Astrocyte of the cerebellum (primary cell): ENCODE measurements around the gene IQSEC2.
A peak's percentile ranks its signal among the peaks of the same experiment; 100 is the strongest.

Source experiments
- DNase-seq: peaks from one replicate; pipeline ENCODE4 v3.0.0-alpha.2; 2011; ENCODE audit warnings: low read depth
- H3K4me3 ChIP-seq: 2 replicates; pipeline ENCODE4 v1.5.1; 2011; ENCODE audit warnings: mild to moderate bottlenecking, low read depth, low read length, moderate library complexity
- in situ Hi-C: cut with HindIII; loops from 2 replicates; pipeline ENCODE4 v1.10.0; 2017; ENCODE audit warnings: low sequenced_read_pairs
- TF ChIP-seq, protein P1 (sequence below): IDR thresholded peaks from 2 replicates; pipeline ENCODE4 v1.5.1; 2012; ENCODE audit warnings: low read length, low read depth, moderate library complexity, mild to moderate bottlenecking; ENCODE audit errors: missing control alignments

The IQSEC2 gene

DNA sequence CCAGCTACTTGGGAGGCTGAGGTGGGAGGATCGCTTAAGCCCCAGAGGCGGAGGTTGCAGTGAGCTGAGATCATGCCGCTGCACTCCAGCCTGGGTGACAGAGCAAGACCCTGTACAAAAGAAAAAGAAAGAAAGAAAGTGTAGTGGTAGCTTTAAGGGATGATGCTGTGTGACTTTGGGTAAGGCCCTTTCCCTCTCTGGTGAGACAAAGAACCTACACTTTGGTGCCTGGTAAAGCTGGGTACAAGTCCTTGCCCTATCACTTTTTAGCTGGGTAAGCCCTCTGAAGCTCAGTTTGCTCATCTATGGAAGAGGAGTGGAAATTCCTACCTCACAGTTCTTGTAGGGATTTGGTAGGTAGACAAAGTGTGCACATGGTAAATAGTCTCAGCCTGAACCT lies 1.7 kb upstream of the IQSEC2 start:
- no peak for DNase-seq
- TF ChIP-seq, protein P1, sequence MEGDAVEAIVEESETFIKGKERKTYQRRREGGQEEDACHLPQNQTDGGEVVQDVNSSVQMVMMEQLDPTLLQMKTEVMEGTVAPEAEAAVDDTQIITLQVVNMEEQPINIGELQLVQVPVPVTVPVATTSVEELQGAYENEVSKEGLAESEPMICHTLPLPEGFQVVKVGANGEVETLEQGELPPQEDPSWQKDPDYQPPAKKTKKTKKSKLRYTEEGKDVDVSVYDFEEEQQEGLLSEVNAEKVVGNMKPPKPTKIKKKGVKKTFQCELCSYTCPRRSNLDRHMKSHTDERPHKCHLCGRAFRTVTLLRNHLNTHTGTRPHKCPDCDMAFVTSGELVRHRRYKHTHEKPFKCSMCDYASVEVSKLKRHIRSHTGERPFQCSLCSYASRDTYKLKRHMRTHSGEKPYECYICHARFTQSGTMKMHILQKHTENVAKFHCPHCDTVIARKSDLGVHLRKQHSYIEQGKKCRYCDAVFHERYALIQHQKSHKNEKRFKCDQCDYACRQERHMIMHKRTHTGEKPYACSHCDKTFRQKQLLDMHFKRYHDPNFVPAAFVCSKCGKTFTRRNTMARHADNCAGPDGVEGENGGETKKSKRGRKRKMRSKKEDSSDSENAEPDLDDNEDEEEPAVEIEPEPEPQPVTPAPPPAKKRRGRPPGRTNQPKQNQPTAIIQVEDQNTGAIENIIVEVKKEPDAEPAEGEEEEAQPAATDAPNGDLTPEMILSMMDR, result no peak
- H3K4me3 ChIP-seq, result no peak overlapping the region
- in situ Hi-C loops, result no loop called here

DNA sequence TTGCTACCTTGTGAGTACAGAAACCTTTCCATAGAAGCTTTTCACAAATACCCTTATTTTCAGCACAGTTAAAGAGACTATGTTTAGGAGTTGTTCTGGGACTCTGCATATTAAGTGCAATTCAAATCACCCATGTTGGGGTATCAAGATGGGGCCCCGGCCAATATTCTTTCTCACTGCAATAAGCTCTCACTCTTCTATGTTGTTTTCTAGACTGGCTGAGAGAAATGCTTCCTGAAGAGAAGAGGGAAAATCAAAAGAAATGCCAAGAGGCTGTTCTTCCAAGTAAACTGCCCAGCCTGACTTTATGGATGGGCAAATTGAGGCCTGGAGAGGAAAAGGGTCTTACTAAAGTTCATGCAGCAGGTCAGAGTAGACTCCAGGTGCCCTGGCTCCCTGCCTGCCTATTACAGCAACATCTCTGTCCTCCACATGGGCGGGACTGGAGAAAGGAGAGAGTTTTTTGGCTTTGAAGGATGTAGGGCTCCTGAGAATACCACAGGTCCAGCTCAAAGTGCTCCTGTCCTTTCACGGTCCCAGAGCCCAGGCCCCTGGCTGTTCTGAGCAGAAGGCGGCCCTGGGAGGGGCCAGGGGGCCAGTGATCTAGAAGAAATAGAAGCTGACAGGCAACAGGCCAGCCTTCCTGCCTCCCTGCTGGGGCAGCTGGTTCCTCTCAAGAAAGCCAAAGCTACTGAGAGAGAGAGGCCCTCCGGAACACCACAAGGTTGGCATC lies 745 bp upstream of the IQSEC2 start:
- DNase-seq, result no peak
- TF ChIP-seq, protein P1, result no peak
- no peak overlapping the region for H3K4me3 ChIP-seq
- in situ Hi-C loops, result no loop called here

DNA sequence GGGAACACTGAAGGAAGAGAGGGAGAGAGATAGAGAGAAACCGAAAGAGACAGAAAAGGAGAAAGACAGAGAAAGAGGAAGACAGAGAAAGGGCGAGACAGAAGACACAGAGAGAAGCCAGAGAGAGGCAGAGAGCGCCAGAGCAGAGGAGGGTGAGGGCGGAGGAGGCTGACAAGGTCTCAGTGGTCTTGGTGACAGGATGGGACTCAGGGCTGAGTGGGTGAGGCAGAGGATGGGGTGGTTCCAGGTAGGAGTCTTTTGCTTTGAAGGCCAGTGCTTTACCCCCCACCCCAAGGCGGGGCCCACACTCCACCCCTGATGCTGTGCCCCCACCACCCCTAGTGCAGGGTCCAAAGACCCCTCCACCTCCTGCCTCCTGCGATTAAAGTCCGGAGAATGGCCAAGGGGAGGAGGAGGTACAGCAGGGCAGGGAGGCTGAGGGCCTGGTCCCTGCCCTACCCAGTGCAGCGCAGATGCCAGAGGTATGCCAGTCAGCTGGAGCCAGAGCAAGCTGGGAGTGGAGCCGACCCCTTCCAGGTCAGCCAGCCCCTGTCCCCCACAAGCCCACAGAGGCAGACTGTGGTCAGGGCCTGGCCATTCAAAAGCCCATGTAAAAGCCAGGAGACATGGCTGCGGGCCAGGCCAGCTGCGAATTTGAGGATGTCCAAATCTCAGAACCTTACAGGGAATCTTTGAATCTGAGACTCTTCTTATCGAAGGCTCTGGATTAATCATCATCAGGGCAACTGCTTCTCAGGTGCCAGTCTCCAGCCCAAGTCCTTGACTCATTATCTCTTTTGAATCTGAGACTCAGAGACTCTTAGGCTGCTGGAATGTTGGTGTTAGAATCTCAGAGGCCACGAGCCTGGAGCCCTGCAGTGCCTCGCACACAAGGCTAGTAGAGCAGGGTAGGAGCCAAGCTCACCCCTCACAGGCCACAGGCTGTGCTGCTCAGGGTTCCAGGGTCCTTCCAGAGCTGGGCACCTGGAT lies 758 bp downstream of the IQSEC2 start:
- in situ Hi-C loops, result no loop called here
- DNase-seq, result no peak
- TF ChIP-seq, protein P1, result no peak
- peak overlapping the region; percentile 22 for H3K4me3 ChIP-seq

DNA sequence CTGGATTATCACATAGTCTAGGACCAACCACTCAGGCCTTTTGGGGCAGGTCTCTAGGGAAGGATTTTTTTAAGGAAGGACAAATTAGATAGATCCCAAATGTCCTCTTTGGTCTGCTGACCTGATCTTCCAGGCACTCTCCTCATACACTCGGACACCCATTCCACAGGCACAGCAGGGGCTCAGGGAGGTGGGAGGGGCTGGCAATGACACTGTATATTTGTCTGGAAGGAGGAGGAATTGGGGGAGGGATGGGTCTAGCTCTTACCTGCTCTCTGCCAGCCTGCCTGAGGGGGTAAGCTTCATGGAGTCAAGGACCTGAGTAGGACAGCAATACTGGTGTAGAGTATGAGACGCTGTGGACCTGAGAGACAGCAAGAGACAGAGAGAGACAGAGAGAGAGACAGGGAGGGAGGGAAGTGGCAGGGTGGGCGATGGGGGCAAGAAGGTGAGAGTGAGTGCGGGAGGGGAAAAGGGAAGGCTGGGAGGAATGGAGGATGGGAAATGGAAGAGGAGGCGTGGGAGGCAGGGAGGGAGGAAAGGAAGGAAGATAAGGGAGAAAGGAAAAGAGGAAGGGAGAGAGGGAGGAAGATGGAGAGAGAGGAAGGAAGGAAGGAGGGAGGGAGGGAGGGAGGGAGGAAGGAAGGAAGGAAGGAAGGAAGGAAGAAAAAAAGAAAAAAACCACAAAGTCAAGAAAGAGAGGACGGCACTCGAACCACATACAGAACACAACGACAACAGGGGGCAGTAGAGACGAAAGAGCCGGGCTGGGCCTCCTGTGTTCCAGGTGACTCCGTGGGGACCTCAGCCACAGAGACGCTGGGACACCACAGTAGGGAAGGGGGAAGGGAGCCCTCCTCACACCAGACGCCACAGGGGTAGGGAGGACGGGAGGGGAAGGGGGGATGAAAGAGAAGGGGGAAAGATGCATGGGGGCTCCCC lies 1.8 kb downstream of the IQSEC2 start:
- H3K4me3 ChIP-seq, result no peak overlapping the region
- TF ChIP-seq, protein P1, result no peak
- DNase-seq, result no peak
- in situ Hi-C loops, result no loop called here

DNA sequence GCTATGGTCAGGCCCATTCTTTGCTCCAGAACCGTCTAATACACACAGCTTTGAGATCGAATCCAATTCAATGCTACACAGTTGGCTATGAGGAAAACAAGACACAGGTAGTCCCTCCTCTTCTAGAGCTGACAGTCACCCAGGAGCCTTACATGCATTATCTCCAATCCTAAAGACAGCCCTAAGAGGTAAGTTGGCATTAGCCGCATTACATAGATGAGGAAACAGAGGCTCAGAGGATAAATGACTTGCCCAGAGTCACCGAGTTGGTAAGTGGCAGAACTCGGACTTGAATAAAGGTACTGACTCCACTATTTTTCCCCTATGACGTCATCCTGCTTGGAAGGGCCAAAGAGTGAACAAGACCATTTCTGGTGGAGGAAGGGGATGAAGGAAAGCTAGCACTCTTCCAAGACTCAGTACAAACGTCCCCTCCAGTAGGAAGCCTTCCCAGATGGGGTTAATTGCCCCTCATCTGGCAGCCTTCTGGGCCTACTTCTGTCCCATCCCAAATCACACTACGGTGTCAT lies 8.5 kb downstream of the IQSEC2 start:
- H3K4me3 ChIP-seq, result no peak overlapping the region
- TF ChIP-seq, protein P1, result no peak
- DNase-seq, result no peak
- in situ Hi-C loops, result no loop called here
